Measurements from ENCODE around the gene NT5C1B. TPM values are rescaled to one million over a fixed set of nuclear protein-coding genes. Genes with fewer than 3 reads are reported as not detected.

The NT5C1B gene
- total and polyA plus RNA-seq, 3 donors from 2014 or later, result 18.0 to 74.9 (median 59.4) TPM

GRCh38 chr2:18620867-18621632 is 31.7 kb upstream of the NT5C1B start:
- no peaks in the 10 kb centered on the region for H3K36me3 ChIP-seq (ENCODE audit: low read depth, missing control alignments)
- intact Hi-C loops (cut with DNase I; ENCODE audit: low total_unique reads), result no loop called here
- H3K4me3 ChIP-seq, result no peak overlapping the region
- H3K27ac ChIP-seq, result peak overlapping the region; percentile 44 to 80
- H3K27me3 ChIP-seq, result no peaks in the 10 kb centered on the region
- no peaks in the 10 kb centered on the region for H3K9me3 ChIP-seq
- 51 to 56% methylated on average over 2 of the region's 2 CpGs for WGBS, 2 donors
- TF ChIP-seq POLR2A (IDR thresholded peaks at IDR 0.05) (no peak), CTCF (IDR thresholded peaks at IDR 0.05) (no peak)
- no peak for DNase-seq
- H3K4me1 ChIP-seq, result peaks cover 29% of the 10 kb centered on the region

GRCh38 chr2:18619091-18619490 is 29.7 kb upstream of the NT5C1B start:
- no peak for DNase-seq
- 91 to 93% methylated on average over 2 of the region's 2 CpGs for WGBS, 2 donors
- H3K4me1 ChIP-seq, result peaks cover 20% of the 10 kb centered on the region
- intact Hi-C loops (cut with DNase I; ENCODE audit: low total_unique reads), result no loop called here
- no peaks in the 10 kb centered on the region for H3K36me3 ChIP-seq (ENCODE audit: low read depth, missing control alignments)
- no peak overlapping the region for H3K4me3 ChIP-seq
- H3K27me3 ChIP-seq, result no peaks in the 10 kb centered on the region
- no peak overlapping the region for H3K27ac ChIP-seq
- H3K9me3 ChIP-seq, result no peaks in the 10 kb centered on the region
- no peak for TF ChIP-seq POLR2A (IDR thresholded peaks at IDR 0.05)
- TF ChIP-seq CTCF (IDR thresholded peaks at IDR 0.05), result no peak

GRCh38 chr2:18614041-18614440 is 24.7 kb upstream of the NT5C1B start:
- H3K4me3 ChIP-seq, result no peak overlapping the region
- no peaks in the 10 kb centered on the region for H3K36me3 ChIP-seq (ENCODE audit: low read depth, missing control alignments)
- no peaks in the 10 kb centered on the region for H3K27me3 ChIP-seq
- no peaks in the 10 kb centered on the region for H3K9me3 ChIP-seq
- no peaks in the 10 kb centered on the region for H3K4me1 ChIP-seq
- TF ChIP-seq POLR2A (IDR thresholded peaks at IDR 0.05), result no peak
- no peak for TF ChIP-seq CTCF (IDR thresholded peaks at IDR 0.05)
- no peak overlapping the region for H3K27ac ChIP-seq
- no peak for DNase-seq
- intact Hi-C loops (cut with DNase I; ENCODE audit: low total_unique reads), result no loop called here

GRCh38 chr2:18612133-18612532 is 22.8 kb upstream of the NT5C1B start:
- intact Hi-C loops (cut with DNase I; ENCODE audit: low total_unique reads), result no loop called here
- no peaks in the 10 kb centered on the region for H3K4me1 ChIP-seq
- H3K36me3 ChIP-seq (ENCODE audit: low read depth, missing control alignments), result no peaks in the 10 kb centered on the region
- TF ChIP-seq CTCF (IDR thresholded peaks at IDR 0.05) (no peak), POLR2A (IDR thresholded peaks at IDR 0.05) (no peak)
- H3K27ac ChIP-seq, result no peak overlapping the region
- H3K27me3 ChIP-seq, result no peaks in the 10 kb centered on the region
- H3K4me3 ChIP-seq, result no peak overlapping the region
- no peak for DNase-seq
- WGBS, 2 donors, result 35 to 46% methylated on average over 3 of the region's 3 CpGs
- no peaks in the 10 kb centered on the region for H3K9me3 ChIP-seq

GRCh38 chr2:18611604-18612003 is 22.2 kb upstream of the NT5C1B start:
- WGBS, 2 donors, result 87 to 95% methylated on average over 1 of the region's 1 CpG
- H3K4me1 ChIP-seq, result no peaks in the 10 kb centered on the region
- H3K4me3 ChIP-seq, result no peak overlapping the region
- H3K27me3 ChIP-seq, result no peaks in the 10 kb centered on the region
- no peak for DNase-seq
- no peak for TF ChIP-seq POLR2A (IDR thresholded peaks at IDR 0.05)
- TF ChIP-seq CTCF (IDR thresholded peaks at IDR 0.05), result no peak
- intact Hi-C loops (cut with DNase I; ENCODE audit: low total_unique reads), result no loop called here
- H3K27ac ChIP-seq, result no peak overlapping the region
- no peaks in the 10 kb centered on the region for H3K9me3 ChIP-seq
- H3K36me3 ChIP-seq (ENCODE audit: low read depth, missing control alignments), result no peaks in the 10 kb centered on the region

Data from testis (tissue), 3 donors.